ENCODE measurements around the gene GH1. TPM values are rescaled to one million over a fixed set of nuclear protein-coding genes. Genes with fewer than 3 reads are reported as not detected.

Gene GH1
- total RNA-seq, 3 donors from 2014 or later (not counting 1 experiment from before 2014, with no cell fraction given), result not detected

DNA sequence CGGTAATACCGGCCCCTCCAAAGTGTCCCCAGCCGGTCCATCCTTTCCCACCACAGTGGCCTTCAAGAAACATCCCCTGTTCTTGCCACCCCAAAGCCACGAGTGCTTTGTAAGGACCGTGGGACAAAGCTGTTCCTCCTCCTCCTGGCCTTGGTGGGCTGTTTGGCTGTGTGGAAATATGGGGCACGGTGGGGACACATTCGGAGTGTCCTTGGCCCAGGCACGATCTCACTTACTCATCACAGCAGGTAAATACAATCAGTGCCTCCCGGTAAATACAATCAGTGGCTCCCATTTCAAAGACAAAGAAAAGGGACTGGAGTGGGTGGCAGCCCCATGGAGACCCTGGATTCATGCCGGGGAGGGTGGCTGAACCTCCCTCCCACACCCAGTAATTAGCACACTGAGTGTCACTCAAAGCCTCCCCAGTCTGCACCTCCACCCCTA lies 43.7 kb upstream of the GH1 start:
- no peaks in the 10 kb centered on the region for H3K36me3 ChIP-seq (ENCODE audit: control insufficient read depth, insufficient read depth, low read length)
- H3K27me3 Mint-ChIP-seq (ENCODE audit: low read depth in 2 of 2), result no peaks in the 10 kb centered on the region
- peaks cover 25% of the 10 kb centered on the region for H3K4me1 ChIP-seq (ENCODE audit: control insufficient read depth, insufficient read depth, low read length)
- WGBS (ENCODE audit: insufficient coverage), result 93% methylated on average over 9 of the region's 10 CpGs
- H3K4me1 Mint-ChIP-seq, result peaks cover 14 to 28% of the 10 kb centered on the region in 2 donors
- DNase-seq (no peak), ATAC-seq (no peak)
- intact Hi-C loops (cut with micrococcal nuclease), result no loop called here
- TF ChIP-seq, protein P1, sequence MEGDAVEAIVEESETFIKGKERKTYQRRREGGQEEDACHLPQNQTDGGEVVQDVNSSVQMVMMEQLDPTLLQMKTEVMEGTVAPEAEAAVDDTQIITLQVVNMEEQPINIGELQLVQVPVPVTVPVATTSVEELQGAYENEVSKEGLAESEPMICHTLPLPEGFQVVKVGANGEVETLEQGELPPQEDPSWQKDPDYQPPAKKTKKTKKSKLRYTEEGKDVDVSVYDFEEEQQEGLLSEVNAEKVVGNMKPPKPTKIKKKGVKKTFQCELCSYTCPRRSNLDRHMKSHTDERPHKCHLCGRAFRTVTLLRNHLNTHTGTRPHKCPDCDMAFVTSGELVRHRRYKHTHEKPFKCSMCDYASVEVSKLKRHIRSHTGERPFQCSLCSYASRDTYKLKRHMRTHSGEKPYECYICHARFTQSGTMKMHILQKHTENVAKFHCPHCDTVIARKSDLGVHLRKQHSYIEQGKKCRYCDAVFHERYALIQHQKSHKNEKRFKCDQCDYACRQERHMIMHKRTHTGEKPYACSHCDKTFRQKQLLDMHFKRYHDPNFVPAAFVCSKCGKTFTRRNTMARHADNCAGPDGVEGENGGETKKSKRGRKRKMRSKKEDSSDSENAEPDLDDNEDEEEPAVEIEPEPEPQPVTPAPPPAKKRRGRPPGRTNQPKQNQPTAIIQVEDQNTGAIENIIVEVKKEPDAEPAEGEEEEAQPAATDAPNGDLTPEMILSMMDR (IDR thresholded peaks at IDR 0.05), result no peak
- H3K4me3 ChIP-seq (ENCODE audit: low read length), result no peak overlapping the region
- H3K27ac Mint-ChIP-seq, result peak overlapping the region in 1 of 2 donors; percentile 77
- no peaks in the 10 kb centered on the region for H3K36me3 Mint-ChIP-seq
- H3K27me3 ChIP-seq (ENCODE audit: control insufficient read depth, insufficient read depth, low read length), result no peaks in the 10 kb centered on the region
- H3K4me3 Mint-ChIP-seq, result peak overlapping the region; percentile 13
- no peaks in the 10 kb centered on the region for H3K9me3 ChIP-seq (ENCODE audit: control insufficient read depth, insufficient read depth, low read length)
- no peak overlapping the region for H3K27ac ChIP-seq (ENCODE audit: low read length)
- no peaks in the 10 kb centered on the region for H3K9me3 Mint-ChIP-seq

- no peaks in the 10 kb centered on the region for H3K27me3 Mint-ChIP-seq (ENCODE audit: low read depth in 2 of 2)
- intact Hi-C loops (cut with micrococcal nuclease), result no loop called here
These were observed 42.9 kb upstream of the GH1 start for GRCh38 chr17:63961355-63962212.

GRCh38 chr17:63960430-63960829 lies 41.8 kb upstream of the GH1 start:
- Histone ChIP-seq H3K4me3 (ENCODE audit: low read length) (no peak overlapping the region), H3K27ac (ENCODE audit: low read length) (no peak overlapping the region), H3K36me3 (ENCODE audit: control insufficient read depth, insufficient read depth, low read length) (no peaks in the 10 kb centered on the region), H3K9me3 (ENCODE audit: control insufficient read depth, insufficient read depth, low read length) (no peaks in the 10 kb centered on the region), H3K27me3 (ENCODE audit: control insufficient read depth, insufficient read depth, low read length) (no peaks in the 10 kb centered on the region), H3K4me1 (ENCODE audit: control insufficient read depth, insufficient read depth, low read length) (peaks cover 10% of the 10 kb centered on the region)
- ATAC-seq (no peak), DNase-seq (no peak)
- 95% methylated on average over 7 of the region's 7 CpGs for WGBS (ENCODE audit: insufficient coverage)
- no peaks in the 10 kb centered on the region for H3K9me3 Mint-ChIP-seq
- TF ChIP-seq, protein P1 (IDR thresholded peaks at IDR 0.05), result no peak
- intact Hi-C loops (cut with micrococcal nuclease), result no loop called here
- H3K27ac Mint-ChIP-seq, result no peak overlapping the region
- no peak overlapping the region for H3K4me3 Mint-ChIP-seq
- H3K27me3 Mint-ChIP-seq (ENCODE audit: low read depth in 2 of 2), result no peaks in the 10 kb centered on the region
- H3K36me3 Mint-ChIP-seq, result no peaks in the 10 kb centered on the region
- peaks cover 4 to 25% of the 10 kb centered on the region in 2 donors for H3K4me1 Mint-ChIP-seq

More at GRCh38 chr17:63961355-63962212, 42.9 kb upstream of the GH1 start:
- Histone ChIP-seq H3K27ac (ENCODE audit: low read length) (no peak overlapping the region), H3K4me3 (ENCODE audit: low read length) (no peak overlapping the region), H3K9me3 (ENCODE audit: control insufficient read depth, insufficient read depth, low read length) (no peaks in the 10 kb centered on the region), H3K4me1 (ENCODE audit: control insufficient read depth, insufficient read depth, low read length) (peaks cover 17% of the 10 kb centered on the region), H3K36me3 (ENCODE audit: control insufficient read depth, insufficient read depth, low read length) (no peaks in the 10 kb centered on the region), H3K27me3 (ENCODE audit: control insufficient read depth, insufficient read depth, low read length) (no peaks in the 10 kb centered on the region)
- TF ChIP-seq, protein P1 (IDR thresholded peaks at IDR 0.05), result no peak
- H3K9me3 Mint-ChIP-seq, result no peaks in the 10 kb centered on the region
- DNase-seq (peak in 1 of 2 donors; percentile 54), ATAC-seq (peak; percentile 77 to 82 (median 79))
- H3K36me3 Mint-ChIP-seq, result no peaks in the 10 kb centered on the region
- 38% methylated on average over 37 of the region's 37 CpGs for WGBS (ENCODE audit: insufficient coverage)
- peak overlapping the region; percentile 56 to 77 for H3K27ac Mint-ChIP-seq
- H3K4me1 Mint-ChIP-seq, result peaks cover 7 to 21% of the 10 kb centered on the region in 2 donors
- peak overlapping the region; percentile 49 for H3K4me3 Mint-ChIP-seq
